GM18907 (cell line): Measurements from ENCODE around the gene PRKCE.

ENCODE experiments used
- ATAC-seq: cut with Tn5 transposase; IDR thresholded peaks from one replicate; pipeline ENCODE4 v1.9.1; 2021; ENCODE audit warnings: mild to moderate bottlenecking, moderate library complexity; ENCODE audit not compliant: unreplicated experiment

The PRKCE gene

DNA sequence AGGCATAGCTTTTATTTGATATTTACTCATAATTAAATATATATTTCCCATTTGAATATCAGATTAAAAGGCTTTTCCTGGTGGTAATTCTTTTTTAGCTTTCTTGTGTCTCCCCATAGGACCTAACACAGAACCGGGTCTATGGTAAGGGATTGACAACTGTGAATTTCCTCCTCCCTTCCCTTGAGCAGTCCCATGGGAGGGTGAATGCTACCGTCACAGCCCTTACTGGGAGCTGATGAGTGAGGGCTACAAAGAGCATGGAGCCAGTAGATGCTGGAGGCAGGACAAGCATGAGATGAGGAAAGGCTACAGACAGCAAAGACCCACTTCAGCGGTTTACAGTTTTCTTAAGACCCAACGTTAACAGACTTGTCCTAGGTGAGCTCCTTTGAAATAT is 475.1 kb downstream of the PRKCE start:
- ATAC-seq = no peak

- ATAC-seq = no peak
Observed at GRCh38 chr2:46127176-46127575, 475.7 kb downstream of the PRKCE start.

DNA sequence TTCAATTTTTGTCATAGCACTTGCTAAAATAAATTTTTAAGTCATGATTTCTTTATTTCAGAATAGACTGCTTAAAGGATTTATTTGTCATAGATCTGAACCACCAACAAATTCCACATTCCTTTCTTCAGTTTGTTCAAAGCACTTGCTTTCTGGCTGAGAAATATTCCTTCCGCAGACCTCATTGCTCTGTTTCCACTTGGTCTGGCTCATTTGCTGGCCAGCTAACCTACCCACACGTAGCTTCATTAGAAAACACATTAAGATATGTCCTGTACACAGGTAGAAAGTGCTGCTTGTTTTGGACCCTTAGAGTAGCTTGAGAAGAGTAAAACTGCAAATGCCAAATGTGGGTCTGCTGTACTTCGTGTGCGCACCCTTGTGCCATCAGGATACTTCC is 479.0 kb downstream of the PRKCE start:
- ATAC-seq = no peak

GRCh38 chr2:46132996-46133395 is 481.5 kb downstream of the PRKCE start:
- ATAC-seq = no peak

DNA sequence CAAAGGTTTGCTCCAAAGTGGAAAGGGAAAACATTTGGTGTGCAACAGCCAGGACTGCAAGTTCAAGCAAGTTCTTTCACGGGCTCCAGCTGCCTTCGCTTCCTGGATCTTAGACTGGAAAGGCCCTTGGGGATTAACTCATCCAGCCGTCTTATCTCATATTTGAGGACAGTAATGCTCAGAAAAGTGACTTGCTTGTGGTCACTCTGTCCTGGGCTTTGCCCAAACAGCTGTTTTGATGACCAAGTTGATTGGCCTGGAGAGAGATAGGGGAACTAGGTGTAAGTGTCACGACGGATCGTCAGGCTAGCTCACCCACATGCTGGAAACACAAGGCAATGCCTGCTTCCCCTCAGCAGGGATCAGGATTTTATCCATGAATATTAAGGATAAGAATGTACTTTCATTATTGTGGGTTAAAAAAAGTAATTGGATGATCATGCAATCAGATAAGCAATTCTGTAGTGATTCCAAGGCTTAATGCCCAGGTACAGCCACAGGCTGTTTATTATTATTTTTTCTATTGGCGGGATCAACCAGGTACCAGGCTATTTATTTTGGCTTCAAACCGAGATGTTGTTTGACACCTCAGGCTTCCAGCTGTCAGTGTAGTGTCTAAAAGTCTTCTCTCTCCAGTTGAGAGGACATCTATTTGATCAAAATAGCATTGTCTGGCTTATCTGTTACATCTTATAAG is 483.2 kb downstream of the PRKCE start:
- ATAC-seq = no peak

DNA sequence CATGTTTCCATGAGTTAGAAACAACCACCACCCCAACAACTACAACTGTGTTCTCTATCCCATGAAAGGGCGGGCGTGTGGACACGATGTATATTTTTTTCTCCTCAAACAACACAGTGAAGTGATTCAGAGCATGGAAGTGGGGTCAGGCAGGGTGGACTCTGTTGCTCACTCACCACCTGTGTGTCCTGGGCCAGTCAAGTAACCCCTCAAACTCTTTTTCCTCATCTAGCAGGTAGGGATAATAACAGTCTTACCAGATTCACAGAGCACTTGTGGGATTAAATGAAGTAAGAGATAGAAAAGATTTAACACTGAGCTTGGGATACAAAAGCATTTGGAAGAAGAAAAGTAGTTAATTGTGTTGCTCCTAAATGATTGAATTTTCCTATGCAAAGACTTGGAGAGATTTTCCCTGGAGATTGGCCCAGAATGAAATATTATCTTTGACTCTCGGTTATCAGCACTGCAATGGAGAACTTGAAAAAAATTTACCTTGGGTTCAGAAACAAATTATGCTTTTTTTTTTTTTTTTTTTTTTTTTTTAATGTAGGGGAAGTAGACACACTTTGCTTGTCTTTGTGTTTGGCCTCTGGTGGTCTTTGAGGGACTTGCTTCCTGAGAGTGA is 483.9 kb downstream of the PRKCE start:
- no peak for ATAC-seq

- ATAC-seq = no peak
Observed at GRCh38 chr2:46135958-46136357, 484.5 kb downstream of the PRKCE start.

- ATAC-seq = no peak
Observed at GRCh38 chr2:46136481-46136880, 485.0 kb downstream of the PRKCE start.

GRCh38 chr2:46136953-46137352 is 485.5 kb downstream of the PRKCE start:
- no peak for ATAC-seq

DNA sequence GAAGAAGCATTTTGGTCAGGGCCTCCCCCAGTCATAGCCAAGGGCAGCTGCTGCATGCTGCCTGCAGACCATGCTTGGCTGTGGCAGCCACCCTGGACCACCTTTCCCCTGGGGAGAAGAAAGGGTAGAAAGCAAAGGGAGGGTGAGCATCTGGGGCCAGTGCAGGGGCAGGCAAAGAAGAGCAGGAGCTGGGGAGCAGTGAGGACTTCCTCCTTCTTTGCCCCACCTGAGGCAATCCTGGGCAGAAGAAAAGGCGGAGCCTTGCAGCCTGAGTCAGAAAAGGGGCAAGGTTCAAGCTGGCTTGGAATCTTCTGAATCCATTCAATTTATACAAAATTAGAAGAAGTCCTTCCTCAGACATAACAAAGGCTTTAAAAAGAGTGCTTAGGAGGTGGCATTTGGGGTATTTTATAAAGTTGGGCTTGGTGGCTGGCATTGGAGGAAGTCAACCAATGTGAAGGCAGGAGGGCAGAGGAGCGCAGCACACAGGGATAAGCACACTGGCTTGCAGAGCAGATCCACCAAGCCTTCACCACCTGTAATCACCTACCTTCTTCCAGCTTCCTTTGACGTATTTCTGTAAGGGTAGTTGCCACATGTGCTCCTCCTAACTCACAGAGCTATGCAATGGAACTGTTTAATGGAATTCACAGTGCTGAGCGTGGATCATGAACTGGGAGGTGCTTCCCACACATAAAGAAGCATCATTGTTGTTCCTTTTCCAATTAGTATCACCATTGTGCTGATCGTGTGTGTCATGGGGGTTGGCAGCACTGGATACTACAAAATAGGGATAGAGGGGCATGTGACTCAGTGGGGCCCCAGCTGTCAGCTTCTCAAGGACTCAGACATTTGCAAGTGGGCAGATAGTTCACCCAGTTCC is 491.3 kb downstream of the PRKCE start:
- ATAC-seq = no peak

- ATAC-seq = no peak
Observed at GRCh38 chr2:46143429-46144132, 492.1 kb downstream of the PRKCE start.

- ATAC-seq = no peak
Observed at GRCh38 chr2:46144133-46144800, 492.8 kb downstream of the PRKCE start.

DNA sequence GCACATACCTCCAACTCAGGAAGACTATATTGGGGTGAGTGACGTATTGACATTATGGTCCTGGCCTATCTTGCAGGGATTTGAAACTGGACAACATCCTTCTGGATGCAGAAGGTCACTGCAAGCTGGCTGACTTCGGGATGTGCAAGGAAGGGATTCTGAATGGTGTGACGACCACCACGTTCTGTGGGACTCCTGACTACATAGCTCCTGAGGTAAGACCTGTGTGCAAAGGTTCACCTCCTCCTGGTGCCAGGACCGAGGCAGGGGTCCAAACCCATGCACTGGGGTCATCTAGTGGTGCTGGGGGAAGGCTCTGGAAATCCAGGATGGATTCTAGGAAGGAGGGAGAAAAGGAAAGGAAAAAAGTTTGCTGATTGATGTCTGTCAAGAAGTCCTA is 493.5 kb downstream of the PRKCE start:
- ATAC-seq = no peak

- no peak for ATAC-seq
Observed at GRCh38 chr2:46145840-46146239, 494.4 kb downstream of the PRKCE start.

- ATAC-seq = no peak
Observed at GRCh38 chr2:46146866-46147502, 495.5 kb downstream of the PRKCE start.

- no peak for ATAC-seq
Observed at GRCh38 chr2:46147626-46148368, 496.3 kb downstream of the PRKCE start.

GRCh38 chr2:46148369-46148736 is 496.9 kb downstream of the PRKCE start:
- no peak for ATAC-seq

DNA sequence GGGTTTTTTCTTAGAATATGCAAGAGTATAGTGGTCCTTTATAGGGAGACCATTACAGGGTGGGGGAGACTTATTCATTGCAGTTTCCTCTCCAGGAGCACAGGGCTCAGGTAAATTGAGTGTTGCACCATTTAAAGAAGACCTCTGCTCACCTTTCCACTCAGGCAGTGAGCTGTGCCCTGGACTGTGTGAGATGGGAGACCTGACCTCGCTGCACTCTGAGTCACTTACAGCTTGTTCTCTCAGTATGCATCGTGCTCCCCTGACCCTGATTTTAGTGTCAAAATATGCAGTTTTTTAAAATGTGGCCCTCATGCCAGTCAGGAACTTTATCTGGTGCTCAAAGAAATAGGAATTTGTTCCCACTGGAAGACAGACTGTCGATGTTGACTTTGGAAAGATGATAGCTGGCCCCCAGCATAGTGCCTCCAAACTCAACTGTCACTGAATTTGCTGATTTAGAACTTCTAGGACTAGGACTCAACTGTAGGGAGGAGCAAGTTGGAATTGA is 499.0 kb downstream of the PRKCE start:
- no peak for ATAC-seq

DNA sequence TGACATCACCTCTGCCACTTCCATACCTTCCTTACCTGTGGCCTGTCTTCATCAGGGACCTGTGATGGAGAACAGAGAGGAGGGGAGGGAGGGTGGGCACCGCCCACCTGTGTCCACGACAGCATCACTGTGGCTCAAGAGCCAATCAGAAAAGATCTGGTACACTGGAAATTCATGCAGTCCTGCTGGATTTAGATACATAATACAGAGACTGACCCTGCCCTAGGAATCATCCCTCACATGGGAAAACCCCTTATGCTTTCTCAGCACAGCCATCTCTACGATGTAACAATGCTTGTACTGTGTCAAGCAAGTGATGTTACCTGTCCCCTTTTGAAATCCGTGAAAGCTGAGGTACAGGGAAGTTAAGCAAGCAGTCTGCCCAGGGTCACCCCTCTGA is 500.1 kb downstream of the PRKCE start:
- ATAC-seq = no peak
